ENCODE data around the gene KBTBD4. TPM values are rescaled to one million over a fixed set of nuclear protein-coding genes. Genes with fewer than 3 reads are reported as not detected.
A peak's percentile ranks its signal among the peaks of the same experiment; 100 is the strongest.
"Not testable (repeated sequence)": the region's sequence is repeated elsewhere in the genome, so short reads cannot be mapped to it uniquely, and the experiment has no call there.

The KBTBD4 gene
- total RNA-seq, 2 experiments from 2014 or later, result 17.7 to 20.7 TPM

GRCh38 chr11:47570651-47571356, 8.0 kb downstream of the KBTBD4 start:
- no peak for DNase-seq
- peaks cover 56% of the 10 kb centered on the region for H3K36me3 Mint-ChIP-seq (ENCODE audit: low read depth)
- no peak overlapping the region for H3K27ac Mint-ChIP-seq
- POLR2A ChIA-PET, result no interaction called here
- no peak overlapping the region for H3K4me3 Mint-ChIP-seq
- no peak for ATAC-seq
- CTCF ChIA-PET, result interaction anchor here (0.9 to 1.0 kb wide), 2 partner anchors 18 kb away, joined by 3 read pairs; partner anchors contain the start of gene CELF1
- H3K4me1 Mint-ChIP-seq (ENCODE audit: low read depth), result peaks cover 12% of the 10 kb centered on the region
- no peaks in the 10 kb centered on the region for H3K9me3 Mint-ChIP-seq (ENCODE audit: insufficient read depth)
- no peaks in the 10 kb centered on the region for H3K27me3 Mint-ChIP-seq (ENCODE audit: low read depth)

- H3K36me3 Mint-ChIP-seq (ENCODE audit: low read depth), result peaks cover 48% of the 10 kb centered on the region
- ChIA-PET CTCF (interaction anchor here (0.9 kb wide), 1 partner anchor 17 kb away, joined by 3 read pairs; the partner anchor contains the start of gene CELF1), POLR2A (no interaction called here)
- no peak overlapping the region for H3K27ac Mint-ChIP-seq
- no peaks in the 10 kb centered on the region for H3K27me3 Mint-ChIP-seq (ENCODE audit: low read depth)
- H3K9me3 Mint-ChIP-seq (ENCODE audit: insufficient read depth), result no peaks in the 10 kb centered on the region
- H3K4me3 Mint-ChIP-seq, result no peak overlapping the region
- ATAC-seq (no peak), DNase-seq (no peak)
- peaks cover 15% of the 10 kb centered on the region for H3K4me1 Mint-ChIP-seq (ENCODE audit: low read depth)
Measured at GRCh38 chr11:47569646-47570045, 9.1 kb downstream of the KBTBD4 start.

DNA sequence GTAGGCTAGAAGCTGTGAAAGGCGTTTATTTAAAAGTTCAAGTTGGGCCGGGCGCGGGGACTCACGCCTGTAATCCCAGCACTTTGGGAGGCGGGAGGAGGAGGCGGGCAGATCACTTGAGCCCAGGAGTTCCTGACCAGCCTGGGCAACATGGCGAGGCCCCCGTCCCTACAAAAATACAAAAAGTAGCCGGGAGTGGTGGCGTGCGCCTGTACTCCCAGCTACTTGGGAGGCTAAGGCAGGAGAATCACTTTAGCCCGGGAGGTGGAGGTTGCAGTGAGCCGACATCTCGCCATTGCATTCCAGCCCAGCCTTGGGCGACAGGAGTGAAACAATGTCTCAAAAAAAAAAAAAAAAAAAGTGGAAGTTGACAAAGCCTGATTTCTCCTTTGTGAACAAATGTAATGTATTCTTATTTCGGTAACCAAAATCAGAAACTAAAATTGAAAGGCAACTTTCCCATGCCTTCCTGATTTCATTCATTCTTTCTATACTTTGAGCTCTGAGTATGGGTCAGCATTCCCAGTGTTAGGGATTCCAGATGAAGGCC, 12.5 kb downstream of the KBTBD4 start:
- ATAC-seq, result no peak
- H3K4me1 Mint-ChIP-seq (ENCODE audit: low read depth), result peaks cover 24% of the 10 kb centered on the region
- CTCF ChIA-PET, result interaction anchor here (1.3 to 1.9 kb wide), 3 partner anchors 13 to 51 kb away, joined by 3 to 6 read pairs (median 4); partner anchors contain the start of gene CELF1
- POLR2A ChIA-PET, result interaction anchor here (0.6 to 4.3 kb wide), 6 partner anchors 11 to 765 kb away, joined by 3 to 33 read pairs (median 4); partner anchors contain the start of genes CELF1, DDB2, KBTBD4 and NDUFS3
- H3K27ac Mint-ChIP-seq, result peak overlapping the region; percentile 83
- peak overlapping the region; percentile 81 for H3K4me3 Mint-ChIP-seq
- H3K9me3 Mint-ChIP-seq (ENCODE audit: insufficient read depth), result no peaks in the 10 kb centered on the region
- DNase-seq, result no peak
- H3K36me3 Mint-ChIP-seq (ENCODE audit: low read depth), result peaks cover 18% of the 10 kb centered on the region
- no peaks in the 10 kb centered on the region for H3K27me3 Mint-ChIP-seq (ENCODE audit: low read depth)

- Mint-ChIP-seq H3K4me1 (ENCODE audit: low read depth) (peaks cover 24% of the 10 kb centered on the region), H3K4me3 (peak within 1 kb of the TSS; percentile 81), H3K27ac (peak within 1 kb of the TSS; percentile 86), H3K27me3 (ENCODE audit: low read depth) (no peaks in the 10 kb centered on the region), H3K36me3 (ENCODE audit: low read depth) (peaks cover 13% of the 10 kb centered on the region), H3K9me3 (ENCODE audit: insufficient read depth) (no peaks in the 10 kb centered on the region)
- ATAC-seq (peak; percentile 95), DNase-seq (peak; percentile 74)
- POLR2A ChIA-PET, result interaction anchor here (0.6 to 4.3 kb wide), 10 partner anchors 8 to 764 kb away, joined by 3 to 33 read pairs (median 4); partner anchors contain the start of genes CELF1, KBTBD4 and NDUFS3
- CTCF ChIA-PET, result interaction anchor here (0.7 to 1.9 kb wide), 6 partner anchors 10 to 52 kb away, joined by 3 to 6 read pairs (median 4); partner anchors contain the start of gene CELF1
Measured at GRCh38 chr11:47565340-47566148, 13.2 kb downstream of the KBTBD4 start, which contains the start of gene PTPMT1. Gene PTPMT1, plus strand, starts transcription at chr11:47565599. Its CDS starts 24 bp downstream, at chr11:47565623.

- no peak for DNase-seq
- no peaks in the 10 kb centered on the region for H3K27me3 Mint-ChIP-seq (ENCODE audit: low read depth)
- POLR2A ChIA-PET, result interaction anchor here (1.0 to 4.3 kb wide), 8 partner anchors 9 to 75 kb away, joined by 3 to 33 read pairs (median 4); partner anchors contain the start of genes CELF1, KBTBD4 and NDUFS3
Measured at GRCh38 chr11:47564933-47565339, 13.8 kb downstream of the KBTBD4 start.

DNA sequence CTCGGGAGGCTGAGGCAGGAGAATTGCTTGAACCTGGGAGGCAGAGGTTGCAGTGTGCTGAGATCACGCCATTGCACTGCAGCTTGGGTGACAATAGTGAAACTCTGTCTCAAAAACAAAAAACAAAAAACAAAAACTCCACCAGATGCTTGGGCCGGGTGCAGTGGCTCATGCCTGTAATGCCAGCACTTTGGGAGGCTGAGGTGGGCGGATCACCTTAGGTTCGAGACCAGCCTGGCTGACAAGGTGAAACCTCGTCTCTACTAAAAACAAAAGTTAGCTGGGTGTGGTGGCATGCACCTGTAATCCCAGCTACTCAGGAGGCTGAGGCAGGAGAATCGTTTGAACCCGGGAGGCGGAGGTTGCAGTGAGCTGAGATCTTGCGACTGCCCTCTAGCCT, 14.4 kb downstream of the KBTBD4 start:
- POLR2A ChIA-PET, result interaction anchor here (1.3 to 4.3 kb wide), 5 partner anchors 9 to 24 kb away, joined by 3 to 33 read pairs (median 6); partner anchors contain the start of genes CELF1, KBTBD4 and NDUFS3
- H3K36me3 Mint-ChIP-seq (ENCODE audit: low read depth); H3K9me3 Mint-ChIP-seq (ENCODE audit: insufficient read depth): not testable (repeated sequence)

More at GRCh38 chr11:47564933-47565339, 13.8 kb downstream of the KBTBD4 start:
- peak overlapping the region; percentile 86 for H3K27ac Mint-ChIP-seq
- peak overlapping the region; percentile 81 for H3K4me3 Mint-ChIP-seq
- ATAC-seq, result no peak
- no peaks in the 10 kb centered on the region for H3K9me3 Mint-ChIP-seq (ENCODE audit: insufficient read depth)
- H3K36me3 Mint-ChIP-seq (ENCODE audit: low read depth), result peaks cover 10% of the 10 kb centered on the region
- CTCF ChIA-PET, result interaction anchor here (0.7 to 1.6 kb wide), 7 partner anchors 10 to 288 kb away, joined by 3 to 6 read pairs (median 4); partner anchors contain the start of gene CELF1
- H3K4me1 Mint-ChIP-seq (ENCODE audit: low read depth), result peaks cover 24% of the 10 kb centered on the region

GRCh38 chr11:47562393-47562792, 16.4 kb downstream of the KBTBD4 start:
- H3K9me3 Mint-ChIP-seq (ENCODE audit: insufficient read depth); DNase-seq; H3K36me3 Mint-ChIP-seq (ENCODE audit: low read depth); H3K4me3 Mint-ChIP-seq; POLR2A ChIA-PET; ATAC-seq; H3K27ac Mint-ChIP-seq; H3K27me3 Mint-ChIP-seq (ENCODE audit: low read depth): not testable (repeated sequence)
- H3K4me1 Mint-ChIP-seq (ENCODE audit: low read depth), result peaks cover 24% of the 10 kb centered on the region
- CTCF ChIA-PET, result interaction anchor here (1.1 kb wide), 1 partner anchor 9 kb away, joined by 4 read pairs; no protein-coding TSS in a partner anchor

More for the DNA sequence above, 14.4 kb downstream of the KBTBD4 start:
- not testable (repeated sequence) for H3K27me3 Mint-ChIP-seq (ENCODE audit: low read depth); H3K27ac Mint-ChIP-seq; DNase-seq; ATAC-seq
- H3K4me1 Mint-ChIP-seq (ENCODE audit: low read depth), result peaks cover 24% of the 10 kb centered on the region
- CTCF ChIA-PET, result interaction anchor here (0.7 to 1.6 kb wide), 7 partner anchors 9 to 289 kb away, joined by 3 to 6 read pairs (median 3); partner anchors contain the start of gene CELF1
- peak overlapping the region; percentile 48 for H3K4me3 Mint-ChIP-seq

DNA sequence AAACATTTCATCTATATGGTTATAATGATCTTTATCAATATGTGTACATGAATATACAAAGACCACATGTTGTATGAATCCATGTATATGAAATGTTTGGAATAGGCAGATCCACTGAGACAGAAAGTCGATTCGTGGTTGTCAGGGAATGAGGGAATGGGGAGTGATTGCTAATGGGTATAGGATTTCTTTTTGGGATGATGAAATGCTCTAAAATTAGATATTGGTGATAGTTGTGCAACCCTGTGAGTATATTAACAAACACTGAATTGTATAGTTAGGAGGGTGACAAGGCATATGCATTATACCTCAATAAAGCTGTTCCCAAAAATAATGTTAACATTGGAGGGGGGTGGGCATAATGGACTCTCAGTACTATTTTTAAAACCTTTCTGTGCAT, 18.3 kb downstream of the KBTBD4 start:
- no peaks in the 10 kb centered on the region for H3K27me3 Mint-ChIP-seq (ENCODE audit: low read depth)
- H3K27ac Mint-ChIP-seq, result no peak overlapping the region
- ATAC-seq, result no peak
- H3K4me3 Mint-ChIP-seq, result no peak overlapping the region
- ChIA-PET CTCF (no interaction called here), POLR2A (no interaction called here)
- H3K36me3 Mint-ChIP-seq (ENCODE audit: low read depth), result peaks cover 2% of the 10 kb centered on the region
- peaks cover 13% of the 10 kb centered on the region for H3K4me1 Mint-ChIP-seq (ENCODE audit: low read depth)
- no peak for DNase-seq
- no peaks in the 10 kb centered on the region for H3K9me3 Mint-ChIP-seq (ENCODE audit: insufficient read depth)

GRCh38 chr11:47558695-47559094, 20.1 kb downstream of the KBTBD4 start:
- DNase-seq (no peak), ATAC-seq (no peak)
- Mint-ChIP-seq H3K36me3 (ENCODE audit: low read depth) (peaks cover 2% of the 10 kb centered on the region), H3K4me1 (ENCODE audit: low read depth) (peaks cover 9% of the 10 kb centered on the region), H3K9me3 (ENCODE audit: insufficient read depth) (no peaks in the 10 kb centered on the region), H3K27ac (no peak overlapping the region), H3K27me3 (ENCODE audit: low read depth) (no peaks in the 10 kb centered on the region), H3K4me3 (no peak overlapping the region)
- POLR2A ChIA-PET, result no interaction called here
- CTCF ChIA-PET, result no interaction called here

GRCh38 chr11:47557004-47557403, 21.8 kb downstream of the KBTBD4 start:
- H3K27ac Mint-ChIP-seq; POLR2A ChIA-PET; DNase-seq; H3K4me1 Mint-ChIP-seq (ENCODE audit: low read depth); ATAC-seq; CTCF ChIA-PET; H3K4me3 Mint-ChIP-seq; H3K27me3 Mint-ChIP-seq (ENCODE audit: low read depth); H3K36me3 Mint-ChIP-seq (ENCODE audit: low read depth); H3K9me3 Mint-ChIP-seq (ENCODE audit: insufficient read depth): not testable (repeated sequence)

DNA sequence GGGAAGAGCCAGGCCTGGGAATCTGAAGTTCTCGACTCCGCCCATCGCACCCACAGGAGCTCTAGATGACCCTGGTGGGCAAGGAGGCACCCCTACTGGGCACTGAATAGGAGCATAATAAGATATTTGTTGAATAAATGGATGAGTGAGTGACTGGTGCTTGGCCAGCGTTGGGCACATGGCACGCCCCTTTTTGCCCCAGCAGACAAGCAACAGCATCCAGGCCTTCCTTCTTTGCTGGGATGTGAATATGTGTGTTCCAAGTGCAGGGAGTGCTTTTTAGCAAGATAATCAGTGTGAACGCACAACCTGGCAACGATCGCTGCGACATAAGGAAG, 25.4 kb downstream of the KBTBD4 start:
- H3K27ac Mint-ChIP-seq, result peak overlapping the region; percentile 82
- H3K9me3 Mint-ChIP-seq (ENCODE audit: insufficient read depth), result no peaks in the 10 kb centered on the region
- ATAC-seq, result peak; percentile 31
- CTCF ChIA-PET, result interaction anchor here (0.6 to 3.5 kb wide), 19 partner anchors 9 to 400 kb away, joined by 3 to 49 read pairs (median 4); partner anchors contain the start of genes KBTBD4, NDUFS3 and PTPMT1
- H3K4me1 Mint-ChIP-seq (ENCODE audit: low read depth), result peaks cover 34% of the 10 kb centered on the region
- H3K27me3 Mint-ChIP-seq (ENCODE audit: low read depth), result no peaks in the 10 kb centered on the region
- POLR2A ChIA-PET, result interaction anchor here (0.6 to 3.8 kb wide), 5 partner anchors 12 to 161 kb away, joined by 3 to 33 read pairs (median 3); partner anchors contain the start of genes KBTBD4, NDUFS3 and PTPMT1
- peak overlapping the region; percentile 95 for H3K4me3 Mint-ChIP-seq
- DNase-seq, result no peak
- H3K36me3 Mint-ChIP-seq (ENCODE audit: low read depth), result peaks cover 26% of the 10 kb centered on the region

Data from activated CD8-positive, alpha-beta T cell treated with anti-CD3 and anti-CD28 coated beads, Interleukin-2, amount 10 ng/mL, durations not matched to agents 7 days and 5 days (primary cell).